Astrocyte (in vitro differentiated cells and primary cell): Measurements from ENCODE around the gene PYM1. TPM values are rescaled to one million over a fixed set of nuclear protein-coding genes. Genes with fewer than 3 reads are reported as not detected.

ENCODE experiments used
- DNase-seq: peaks from one replicate; pipeline ENCODE4 v3.0.0-alpha.2; 2010; ENCODE audit warnings: low read depth
- FAIRE-seq: peaks from 2 replicates; lab custom pipeline; 2011; peaks lifted over from hg19 to GRCh38; lab: Jason Lieb, UNC
- H2AFZ ChIP-seq: 2 replicates; pipeline ENCODE4 v1.6.0; 2012; ENCODE audit warnings: low read depth, low read length, inconsistent platforms
- H3K27ac ChIP-seq: 2 replicates; pipeline ENCODE4 v1.5.1; 2011; ENCODE audit warnings: low read depth, low read length, inconsistent platforms
- H3K27me3 ChIP-seq: 2 replicates; pipeline ENCODE4 v1.6.0; 2011; ENCODE audit warnings: low read length, inconsistent platforms; ENCODE audit not compliant: insufficient read depth
- H3K36me3 ChIP-seq: 2 replicates; pipeline ENCODE4 v1.5.1; 2011; ENCODE audit warnings: low read length, inconsistent platforms; ENCODE audit not compliant: insufficient read depth
- H3K4me1 ChIP-seq: 2 replicates; pipeline ENCODE4 v1.5.1; 2011; ENCODE audit warnings: low read length, inconsistent platforms; ENCODE audit not compliant: insufficient read depth
- H3K4me2 ChIP-seq: 2 replicates; pipeline ENCODE4 v1.6.0; 2012; ENCODE audit warnings: low read length, inconsistent platforms
- H3K4me3 ChIP-seq: 2 replicates; pipeline ENCODE4 v1.5.1; 2011; ENCODE audit warnings: low read depth, mild to moderate bottlenecking, low read length, inconsistent platforms; ENCODE audit not compliant: insufficient read depth
- H3K79me2 ChIP-seq: 2 replicates; pipeline ENCODE4 v1.6.0; 2012; ENCODE audit warnings: mild to moderate bottlenecking, low read length, inconsistent platforms; ENCODE audit not compliant: insufficient read depth
- H3K9ac ChIP-seq: 2 replicates; pipeline ENCODE4 v1.6.0; 2012; ENCODE audit warnings: mild to moderate bottlenecking, low read length, inconsistent platforms
- H3K9me3 ChIP-seq: 2 replicates; pipeline ENCODE4 v1.5.1; 2012; ENCODE audit warnings: low read depth, mild to moderate bottlenecking, low read length, inconsistent platforms; ENCODE audit not compliant: insufficient read depth
- H4K20me1 ChIP-seq: 2 replicates; pipeline ENCODE4 v1.6.0; 2012; ENCODE audit warnings: low read length, inconsistent platforms; ENCODE audit not compliant: insufficient read depth
- H3K27ac Mint-ChIP-seq: one replicate; pipeline ENCODE4 v1.8.0; 2021; ENCODE audit warnings: mild to moderate bottlenecking, mixed read lengths; ENCODE audit not compliant: unreplicated experiment
- H3K27me3 Mint-ChIP-seq: one replicate; pipeline ENCODE4 v1.8.0; 2021; ENCODE audit warnings: low read depth, mixed read lengths; ENCODE audit not compliant: unreplicated experiment
- H3K36me3 Mint-ChIP-seq: one replicate; pipeline ENCODE4 v1.8.0; 2021; ENCODE audit warnings: low read depth, mixed read lengths; ENCODE audit not compliant: unreplicated experiment
- H3K4me1 Mint-ChIP-seq: one replicate; pipeline ENCODE4 v1.8.0; 2021; ENCODE audit warnings: low read depth, mixed read lengths; ENCODE audit not compliant: unreplicated experiment
- H3K4me3 Mint-ChIP-seq: one replicate; pipeline ENCODE4 v1.8.0; 2021; ENCODE audit warnings: mild to moderate bottlenecking, moderate library complexity, mixed read lengths; ENCODE audit not compliant: unreplicated experiment
- H3K9me3 Mint-ChIP-seq: one replicate; pipeline ENCODE4 v1.8.0; 2021; ENCODE audit warnings: mild to moderate bottlenecking, mixed read lengths; ENCODE audit not compliant: unreplicated experiment
- EZH2 ChIP-seq: IDR thresholded peaks from 2 replicates; pipeline ENCODE4 v1.6.1; 2012; ENCODE audit warnings: mild to moderate bottlenecking, low read length, inconsistent platforms; ENCODE audit not compliant: insufficient read depth
- total RNA-seq: library from RNA; stranded (reverse); gene quantifications from 2 replicates; pipeline ENCODE4 v1.2.1, GENCODE V29; 2021
- TF ChIP-seq, protein P1 (sequence below): IDR thresholded peaks from 2 replicates; pipeline ENCODE4 v1.5.1; 2011; ENCODE audit warnings: low read depth, mild to moderate bottlenecking, inconsistent platforms, low read length, moderate library complexity; ENCODE audit not compliant: insufficient read depth

PYM1 gene
- total RNA-seq, 1 donor from 2014 or later, result 33.6 TPM

DNA sequence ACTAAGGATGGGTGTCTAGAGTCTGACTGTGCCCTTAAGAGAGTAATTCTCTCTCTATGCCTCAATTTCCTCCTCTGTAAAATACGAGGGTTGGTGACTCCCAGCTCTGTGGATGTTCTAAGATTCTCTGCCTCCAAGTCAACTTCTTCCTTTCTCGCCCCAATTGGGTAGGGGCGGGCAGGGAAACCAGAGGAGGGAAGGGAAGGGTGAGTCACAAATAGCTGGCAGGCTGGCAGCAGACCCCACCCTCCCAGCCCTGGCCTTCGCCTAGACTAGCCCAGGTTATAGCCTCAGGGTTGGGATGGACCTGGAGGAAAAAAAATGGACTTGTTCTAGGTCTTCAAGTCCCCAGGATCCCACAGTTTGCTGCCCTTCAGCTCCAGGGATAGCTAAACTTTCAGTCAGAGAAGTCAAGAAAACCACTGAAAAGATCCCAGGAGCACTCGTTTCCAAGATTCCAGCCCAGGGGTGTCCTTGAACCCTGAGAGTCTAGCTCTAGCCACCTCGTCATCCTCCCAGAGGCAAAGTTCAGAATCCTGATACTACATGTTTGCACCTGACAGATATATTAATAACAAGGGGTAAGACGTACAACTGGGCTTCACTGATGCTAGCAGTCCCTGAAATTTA is 5.6 kb upstream of the PYM1 start:
- no peaks in the 10 kb centered on the region for H3K27me3 Mint-ChIP-seq
- Histone ChIP-seq H3K4me1 (peaks cover 37% of the 10 kb centered on the region), H3K9me3 (no peaks in the 10 kb centered on the region), H3K36me3 (no peaks in the 10 kb centered on the region), H4K20me1 (no peaks in the 10 kb centered on the region), H3K27ac (peak overlapping the region; percentile 24), H3K4me2 (peak overlapping the region; percentile 92), H2AFZ (no peak overlapping the region), H3K79me2 (peaks cover 8% of the 10 kb centered on the region), H3K9ac (peak overlapping the region; percentile 83), H3K27me3 (no peaks in the 10 kb centered on the region), H3K4me3 (peak overlapping the region; percentile 76)
- H3K4me3 Mint-ChIP-seq, result peak overlapping the region; percentile 94
- FAIRE-seq (no peak), DNase-seq (no peak)
- peak overlapping the region; percentile 92 for H3K27ac Mint-ChIP-seq
- H3K4me1 Mint-ChIP-seq, result peaks cover 58% of the 10 kb centered on the region
- peaks cover 15% of the 10 kb centered on the region for H3K36me3 Mint-ChIP-seq
- no peaks in the 10 kb centered on the region for H3K9me3 Mint-ChIP-seq
- TF ChIP-seq, protein P1, sequence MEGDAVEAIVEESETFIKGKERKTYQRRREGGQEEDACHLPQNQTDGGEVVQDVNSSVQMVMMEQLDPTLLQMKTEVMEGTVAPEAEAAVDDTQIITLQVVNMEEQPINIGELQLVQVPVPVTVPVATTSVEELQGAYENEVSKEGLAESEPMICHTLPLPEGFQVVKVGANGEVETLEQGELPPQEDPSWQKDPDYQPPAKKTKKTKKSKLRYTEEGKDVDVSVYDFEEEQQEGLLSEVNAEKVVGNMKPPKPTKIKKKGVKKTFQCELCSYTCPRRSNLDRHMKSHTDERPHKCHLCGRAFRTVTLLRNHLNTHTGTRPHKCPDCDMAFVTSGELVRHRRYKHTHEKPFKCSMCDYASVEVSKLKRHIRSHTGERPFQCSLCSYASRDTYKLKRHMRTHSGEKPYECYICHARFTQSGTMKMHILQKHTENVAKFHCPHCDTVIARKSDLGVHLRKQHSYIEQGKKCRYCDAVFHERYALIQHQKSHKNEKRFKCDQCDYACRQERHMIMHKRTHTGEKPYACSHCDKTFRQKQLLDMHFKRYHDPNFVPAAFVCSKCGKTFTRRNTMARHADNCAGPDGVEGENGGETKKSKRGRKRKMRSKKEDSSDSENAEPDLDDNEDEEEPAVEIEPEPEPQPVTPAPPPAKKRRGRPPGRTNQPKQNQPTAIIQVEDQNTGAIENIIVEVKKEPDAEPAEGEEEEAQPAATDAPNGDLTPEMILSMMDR, result no peak
- TF ChIP-seq EZH2, result no peak

GRCh38 chr12:55932551-55932910 is 4.8 kb upstream of the PYM1 start:
- Mint-ChIP-seq H3K27ac (peak overlapping the region; percentile 92), H3K9me3 (no peaks in the 10 kb centered on the region), H3K36me3 (peaks cover 11% of the 10 kb centered on the region), H3K4me3 (peak overlapping the region; percentile 94), H3K4me1 (peaks cover 55% of the 10 kb centered on the region), H3K27me3 (no peaks in the 10 kb centered on the region)
- Histone ChIP-seq H3K27ac (peak overlapping the region; percentile 24), H3K27me3 (no peaks in the 10 kb centered on the region), H3K9me3 (no peaks in the 10 kb centered on the region), H3K4me1 (peaks cover 34% of the 10 kb centered on the region), H2AFZ (peak overlapping the region; percentile 86), H3K36me3 (no peaks in the 10 kb centered on the region), H4K20me1 (no peaks in the 10 kb centered on the region), H3K9ac (peak overlapping the region; percentile 83), H3K4me2 (peak overlapping the region; percentile 92), H3K4me3 (peak overlapping the region; percentile 76), H3K79me2 (peaks cover 16% of the 10 kb centered on the region)
- DNase-seq (peak; percentile 41), FAIRE-seq (no peak)
- TF ChIP-seq EZH2, result no peak
- TF ChIP-seq, protein P1, result no peak
